Measurements from ENCODE around the gene MIGA1. TPM values are rescaled to one million over a fixed set of nuclear protein-coding genes. Genes with fewer than 3 reads are reported as not detected.

MIGA1 gene
- total and polyA plus RNA-seq, 2 of the 13 experiments (the other 11 are each of a cell fraction or from before 2014, with no cell fraction given), result 3.8 to 6.6 TPM

- Histone ChIP-seq H3K27me3 (ENCODE audit: control insufficient read depth in 1 of 2, insufficient read depth in 2 of 2, low read length in 2 of 2) (no peaks in the 10 kb centered on the region), H3K27ac (ENCODE audit: extremely low read length, insufficient read depth, low read length) (no peak overlapping the region), H3K79me2 (ENCODE audit: insufficient read depth, low read length) (no peaks in the 10 kb centered on the region), H3K9ac (ENCODE audit: insufficient read depth, low read depth, low read length) (no peak overlapping the region), H3K9me3 (ENCODE audit: low read length) (no peaks in the 10 kb centered on the region), H4K20me1 (ENCODE audit: insufficient read depth, low read length) (no peaks in the 10 kb centered on the region), H3K36me3 (replicated peaks in 1 of 2; ENCODE audit: control insufficient read depth in 1 of 2, insufficient read depth in 2 of 2, low read length in 2 of 2) (no peaks in the 10 kb centered on the region), H2AFZ (ENCODE audit: low read length) (no peak overlapping the region), H3K4me3 (replicated peaks in 1 of 3; ENCODE audit: insufficient read depth in 1 of 3, low read depth in 2 of 3, low read length in 3 of 3) (no peak overlapping the region), H3K4me1 (ENCODE audit: insufficient read depth, low read length) (no peaks in the 10 kb centered on the region), H3K4me2 (ENCODE audit: low read depth, low read length) (no peak overlapping the region)
- BruUV-seq (replicated peaks), result no TSS peak
- in situ Hi-C loops (cut with HindIII; ENCODE audit: extremely low pct_ligation_motif_present, low pct_unique_long_range_greater_than_20kb), result no loop called here
- POLR2A ChIA-PET, result no interaction called here
- ATAC-seq (no peak), FAIRE-seq (no peak), DNase-seq (ENCODE audit: low spot score) (no peak)
- TF ChIP-seq ZBTB1 (CRISPR knock-in tag; IDR thresholded peaks at IDR 0.05; ENCODE audit: borderline replicate concordance) (no peak), REL (CRISPR knock-in tag; conservative IDR thresholded peaks at IDR 0.05) (no peak), FOXA3 (CRISPR knock-in tag; IDR thresholded peaks at IDR 0.05) (no peak), GTF2F1 (IDR thresholded peaks at IDR 0.05; ENCODE audit: low read length) (no peak), THYN1 (CRISPR knock-in tag; IDR thresholded peaks at IDR 0.05; ENCODE audit: borderline replicate concordance, low read depth) (no peak), CHCHD3 (CRISPR knock-in tag; IDR thresholded peaks at IDR 0.05) (no peak), SP2 (CRISPR knock-in tag; IDR thresholded peaks at IDR 0.05) (no peak), ZXDC (CRISPR knock-in tag; IDR thresholded peaks at IDR 0.05) (no peak), MNT (IDR thresholded peaks at IDR 0.05) (no peak), ZNF775 (CRISPR knock-in tag; IDR thresholded peaks at IDR 0.05; ENCODE audit: borderline replicate concordance) (no peak), EHMT2 (IDR thresholded peaks at IDR 0.05; ENCODE audit: borderline replicate concordance, low read depth, low read length) (no peak)
- 91% methylated on average over 1 of the region's 1 CpG for WGBS (ENCODE audit: low lambda C conversion rate)
- intact Hi-C loops (cut with micrococcal nuclease; ENCODE audit: unreplicated experiment), result no loop called here
- CTCF ChIA-PET (ENCODE audit: low intra/inter-chr PET ratio, low total read pairs), result no interaction called here
These were observed 94.0 kb downstream of the MIGA1 start for GRCh38 chr1:77873461-77873860.

Measured in HepG2 (cell line).